ENCODE data around the gene SASH1. TPM values are rescaled to one million over a fixed set of nuclear protein-coding genes. Genes with fewer than 3 reads are reported as not detected.
A peak's percentile ranks its signal among the peaks of the same experiment; 100 is the strongest.

The SASH1 gene
- total and polyA plus RNA-seq, 9 donors = 31.7 to 67.0 (median 42.5) TPM

DNA sequence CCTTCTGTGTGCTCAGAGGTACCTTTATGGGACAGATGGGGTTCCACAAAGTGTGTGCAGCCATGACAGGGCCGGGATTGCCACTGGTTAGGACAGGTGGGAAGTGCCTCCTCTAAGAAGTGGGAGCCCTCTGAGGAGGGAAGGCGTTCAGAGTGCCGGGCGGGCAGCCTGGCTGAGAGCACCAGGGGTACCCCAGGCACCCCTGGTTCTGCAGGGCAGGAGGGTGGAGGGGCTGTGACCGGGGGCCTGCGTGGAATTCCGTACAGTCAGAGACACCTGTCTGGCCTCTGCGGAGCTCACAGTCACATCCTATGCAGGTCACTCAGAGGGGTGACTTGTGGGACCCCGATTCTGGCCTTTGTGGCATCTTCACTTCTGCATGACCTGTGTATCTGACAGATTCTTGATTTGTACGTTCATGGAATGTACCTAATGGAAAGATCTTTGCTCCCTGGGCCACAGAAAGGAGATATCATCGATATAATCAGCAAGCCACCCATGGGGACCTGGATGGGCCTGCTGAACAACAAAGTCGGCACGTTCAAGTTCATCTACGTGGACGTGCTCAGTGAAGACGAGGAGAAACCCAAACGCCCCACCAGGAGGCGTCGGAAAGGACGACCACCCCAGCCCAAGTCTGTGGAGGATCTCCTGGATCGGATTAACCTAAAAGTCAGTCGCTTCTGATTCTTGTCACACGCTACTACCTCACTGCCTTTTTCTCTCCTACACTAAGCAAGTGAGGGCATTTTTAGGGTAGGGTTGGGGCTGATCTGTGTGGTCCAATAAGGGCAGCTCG, 190.9 kb downstream of the SASH1 start:
- peaks cover 6% of the 10 kb centered on the region for H3K4me1 ChIP-seq (ENCODE audit: control insufficient read depth, insufficient read depth, low read length)
- DNase-seq = no peak
- no peak overlapping the region for H3K27ac ChIP-seq (ENCODE audit: low read length)
- no peaks in the 10 kb centered on the region for H3K9me3 ChIP-seq (replicated peaks; ENCODE audit: control insufficient read depth, low read depth, low read length)
- WGBS (ENCODE audit: insufficient coverage) = 85% methylated on average over 16 of the region's 24 CpGs
- peaks cover 73% of the 10 kb centered on the region for H3K36me3 ChIP-seq (ENCODE audit: control insufficient read depth, insufficient read depth, low read length)
- no peaks in the 10 kb centered on the region for H3K27me3 ChIP-seq (ENCODE audit: control insufficient read depth, insufficient read depth, low read length)
- H3K4me3 ChIP-seq (ENCODE audit: low read length) = no peak overlapping the region

DNA sequence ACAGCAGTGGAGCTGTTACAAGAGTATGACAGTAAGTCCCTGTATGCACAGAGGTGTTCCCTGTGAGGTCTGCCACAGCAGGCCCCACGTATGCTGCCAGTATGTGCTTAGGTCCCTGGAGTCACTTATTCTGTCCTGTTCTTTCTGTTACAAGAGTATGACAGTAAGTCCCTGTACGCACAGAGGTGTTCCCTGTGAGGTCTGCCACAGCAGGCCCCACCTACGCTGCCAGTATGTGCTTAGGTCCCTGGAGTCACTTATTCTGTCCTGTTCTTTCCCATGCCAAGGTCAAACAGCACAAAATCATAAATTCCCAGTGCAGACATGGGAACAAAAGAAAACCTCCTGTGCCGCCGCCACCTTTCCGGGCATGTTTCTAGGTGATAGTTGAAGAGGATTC, 192.2 kb downstream of the SASH1 start:
- peaks cover 74% of the 10 kb centered on the region for H3K36me3 ChIP-seq (ENCODE audit: control insufficient read depth, insufficient read depth, low read length)
- WGBS (ENCODE audit: insufficient coverage) = 80% methylated on average over 2 of the region's 6 CpGs
- no peak overlapping the region for H3K27ac ChIP-seq (ENCODE audit: low read length)
- DNase-seq = no peak
- H3K4me1 ChIP-seq (ENCODE audit: control insufficient read depth, insufficient read depth, low read length) = peaks cover 8% of the 10 kb centered on the region
- H3K27me3 ChIP-seq (ENCODE audit: control insufficient read depth, insufficient read depth, low read length) = no peaks in the 10 kb centered on the region
- H3K9me3 ChIP-seq (replicated peaks; ENCODE audit: control insufficient read depth, low read depth, low read length) = no peaks in the 10 kb centered on the region
- H3K4me3 ChIP-seq (ENCODE audit: low read length) = no peak overlapping the region

DNA sequence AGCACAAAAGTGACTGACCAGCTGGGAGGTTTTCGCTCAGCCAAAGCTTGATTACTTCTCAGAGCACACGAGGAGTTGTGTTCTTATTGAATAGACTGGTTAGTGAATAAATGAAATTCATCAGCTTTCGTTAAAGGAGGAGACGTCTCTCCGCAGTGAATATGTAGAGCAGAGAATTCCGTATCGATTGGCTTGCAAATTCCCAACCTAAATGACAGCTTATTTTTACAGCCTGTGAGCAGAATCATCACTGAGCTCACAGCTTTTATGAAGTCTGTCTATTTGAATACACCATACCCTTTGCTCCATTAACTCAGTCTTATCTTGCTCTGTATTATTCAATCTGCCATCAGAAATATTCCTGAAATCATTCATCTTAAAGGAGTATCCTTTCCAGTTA, 192.7 kb downstream of the SASH1 start:
- Histone ChIP-seq H3K4me3 (ENCODE audit: low read length) (no peak overlapping the region), H3K4me1 (ENCODE audit: control insufficient read depth, insufficient read depth, low read length) (peaks cover 7% of the 10 kb centered on the region)
- WGBS (ENCODE audit: insufficient coverage) = 75% methylated on average over 4 of the region's 7 CpGs

DNA sequence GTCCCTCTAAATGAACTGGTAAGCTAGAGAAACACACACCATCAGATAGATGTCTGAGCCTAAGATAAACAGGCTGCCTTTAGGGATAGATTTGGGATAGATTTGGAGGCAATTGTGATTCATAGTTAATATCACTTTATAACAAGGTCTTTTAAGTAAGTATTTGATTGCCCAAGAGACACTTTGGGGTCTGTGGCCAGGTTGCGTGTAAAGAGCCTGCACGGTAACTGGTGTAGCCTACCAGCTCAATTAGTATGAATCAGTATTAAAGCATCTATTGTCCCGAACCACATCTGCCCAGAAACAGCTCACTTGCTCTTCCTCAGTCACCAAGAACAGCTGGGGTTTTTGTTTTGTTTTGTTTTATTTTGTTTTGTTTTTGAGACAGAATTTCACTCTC, 193.3 kb downstream of the SASH1 start:
- no CpG with 5 or more reads among the region's 3 CpGs for WGBS (ENCODE audit: insufficient coverage)

More for the DNA sequence above, 192.7 kb downstream of the SASH1 start:
- no peaks in the 10 kb centered on the region for H3K27me3 ChIP-seq (ENCODE audit: control insufficient read depth, insufficient read depth, low read length)
- no peak overlapping the region for H3K27ac ChIP-seq (ENCODE audit: low read length)
- no peaks in the 10 kb centered on the region for H3K9me3 ChIP-seq (replicated peaks; ENCODE audit: control insufficient read depth, low read depth, low read length)
- DNase-seq = no peak
- peaks cover 79% of the 10 kb centered on the region for H3K36me3 ChIP-seq (ENCODE audit: control insufficient read depth, insufficient read depth, low read length)

DNA sequence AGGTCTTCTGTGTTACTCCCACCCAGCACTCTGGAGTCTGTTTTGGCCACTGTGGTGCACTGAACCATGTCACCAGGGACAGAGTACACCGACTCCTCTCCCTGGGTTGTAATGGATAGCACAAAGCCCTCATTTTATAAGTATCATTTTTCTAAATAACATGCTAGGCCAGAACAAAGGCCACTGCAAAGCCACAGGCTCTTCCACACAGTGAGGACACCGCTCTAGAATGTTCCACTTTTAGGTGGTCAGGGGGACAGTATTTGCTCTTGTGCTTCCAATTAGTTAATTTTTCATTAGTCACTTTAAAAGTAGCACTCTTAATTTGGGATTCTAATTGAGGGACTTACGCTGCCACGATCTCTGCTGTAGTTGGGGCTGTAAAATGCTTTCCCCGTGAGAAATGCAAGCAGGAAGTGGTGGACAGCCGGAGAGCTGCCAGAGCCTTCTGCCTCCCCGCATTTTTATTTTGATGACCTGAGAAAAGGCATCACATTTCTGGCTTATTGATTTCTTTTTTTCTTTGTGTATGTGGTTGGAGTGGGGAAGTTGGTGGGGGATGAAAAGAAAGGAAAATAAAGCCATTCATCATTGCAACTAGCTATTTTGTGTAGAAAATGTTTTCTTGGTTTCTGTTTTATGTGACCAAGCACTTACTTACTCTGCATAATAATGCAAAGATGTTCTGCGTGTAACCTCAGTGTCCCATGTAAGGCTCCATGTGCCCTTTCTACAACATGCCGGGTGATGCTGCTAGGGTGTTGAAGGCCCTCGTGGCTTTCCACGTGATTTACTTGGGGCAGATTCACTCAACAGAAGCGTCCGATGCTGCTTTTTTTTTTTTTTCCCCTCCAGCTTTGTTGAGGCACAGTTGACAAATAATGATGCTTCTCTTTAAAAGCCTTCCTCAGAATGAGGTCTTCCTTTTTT, 195.9 kb downstream of the SASH1 start:
- Histone ChIP-seq H3K27ac (ENCODE audit: low read length) (peak overlapping the region; percentile 26), H3K27me3 (ENCODE audit: control insufficient read depth, insufficient read depth, low read length) (no peaks in the 10 kb centered on the region), H3K36me3 (ENCODE audit: control insufficient read depth, insufficient read depth, low read length) (peaks cover 76% of the 10 kb centered on the region), H3K4me1 (ENCODE audit: control insufficient read depth, insufficient read depth, low read length) (peaks cover 5% of the 10 kb centered on the region), H3K9me3 (replicated peaks; ENCODE audit: control insufficient read depth, low read depth, low read length) (no peaks in the 10 kb centered on the region), H3K4me3 (ENCODE audit: low read length) (no peak overlapping the region)
- no peak for DNase-seq
- 21% methylated on average over 4 of the region's 13 CpGs for WGBS (ENCODE audit: insufficient coverage)

More for the DNA sequence above, 193.3 kb downstream of the SASH1 start:
- H3K4me3 ChIP-seq (ENCODE audit: low read length) = no peak overlapping the region
- H3K27ac ChIP-seq (ENCODE audit: low read length) = no peak overlapping the region
- no peaks in the 10 kb centered on the region for H3K9me3 ChIP-seq (replicated peaks; ENCODE audit: control insufficient read depth, low read depth, low read length)
- DNase-seq = no peak
- H3K4me1 ChIP-seq (ENCODE audit: control insufficient read depth, insufficient read depth, low read length) = peaks cover 5% of the 10 kb centered on the region
- peaks cover 85% of the 10 kb centered on the region for H3K36me3 ChIP-seq (ENCODE audit: control insufficient read depth, insufficient read depth, low read length)
- no peaks in the 10 kb centered on the region for H3K27me3 ChIP-seq (ENCODE audit: control insufficient read depth, insufficient read depth, low read length)

DNA sequence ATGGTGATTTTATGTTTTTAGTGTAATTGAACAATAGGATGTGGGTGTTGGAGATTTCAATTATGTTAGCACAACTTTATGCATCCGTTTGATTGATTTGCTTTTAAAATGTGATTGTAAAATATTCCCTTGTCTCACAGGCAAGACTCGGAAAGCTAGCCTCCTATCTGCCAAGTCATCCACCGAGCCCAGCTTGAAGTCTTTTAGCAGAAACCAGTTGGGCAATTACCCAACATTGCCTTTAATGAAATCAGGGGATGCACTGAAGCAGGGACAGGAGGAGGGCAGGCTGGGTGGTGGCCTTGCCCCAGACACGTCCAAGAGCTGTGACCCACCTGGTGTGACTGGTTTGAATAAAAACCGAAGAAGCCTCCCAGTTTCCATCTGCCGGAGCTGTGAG, 200.9 kb downstream of the SASH1 start:
- H3K4me1 ChIP-seq (ENCODE audit: control insufficient read depth, insufficient read depth, low read length) = peaks cover 4% of the 10 kb centered on the region
- H3K9me3 ChIP-seq (replicated peaks; ENCODE audit: control insufficient read depth, low read depth, low read length) = no peaks in the 10 kb centered on the region
- peak; percentile 48 for DNase-seq
- no peak overlapping the region for H3K4me3 ChIP-seq (ENCODE audit: low read length)
- H3K27ac ChIP-seq (ENCODE audit: low read length) = no peak overlapping the region
- H3K27me3 ChIP-seq (ENCODE audit: control insufficient read depth, insufficient read depth, low read length) = no peaks in the 10 kb centered on the region
- WGBS (ENCODE audit: insufficient coverage) = 69% methylated on average over 3 of the region's 6 CpGs
- peaks cover 73% of the 10 kb centered on the region for H3K36me3 ChIP-seq (ENCODE audit: control insufficient read depth, insufficient read depth, low read length)

DNA sequence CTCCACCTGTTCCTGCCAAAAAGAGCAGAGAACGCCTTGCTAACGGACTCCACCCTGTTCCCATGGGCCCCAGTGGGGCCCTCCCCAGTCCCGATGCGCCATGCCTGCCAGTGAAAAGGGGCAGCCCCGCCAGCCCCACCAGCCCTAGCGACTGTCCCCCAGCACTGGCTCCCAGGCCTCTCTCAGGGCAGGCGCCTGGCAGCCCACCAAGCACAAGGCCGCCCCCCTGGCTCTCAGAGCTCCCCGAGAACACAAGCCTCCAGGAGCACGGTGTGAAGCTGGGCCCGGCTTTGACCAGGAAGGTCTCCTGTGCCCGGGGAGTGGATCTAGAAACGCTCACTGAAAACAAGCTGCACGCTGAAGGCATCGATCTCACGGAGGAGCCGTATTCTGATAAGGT, 201.8 kb downstream of the SASH1 start:
- DNase-seq = no peak
- Histone ChIP-seq H3K27me3 (ENCODE audit: control insufficient read depth, insufficient read depth, low read length) (no peaks in the 10 kb centered on the region), H3K4me3 (ENCODE audit: low read length) (no peak overlapping the region), H3K9me3 (replicated peaks; ENCODE audit: control insufficient read depth, low read depth, low read length) (no peaks in the 10 kb centered on the region), H3K36me3 (ENCODE audit: control insufficient read depth, insufficient read depth, low read length) (peaks cover 74% of the 10 kb centered on the region), H3K4me1 (ENCODE audit: control insufficient read depth, insufficient read depth, low read length) (peaks cover 3% of the 10 kb centered on the region), H3K27ac (ENCODE audit: low read length) (no peak overlapping the region)
- WGBS (ENCODE audit: insufficient coverage) = 94% methylated on average over 16 of the region's 17 CpGs

DNA sequence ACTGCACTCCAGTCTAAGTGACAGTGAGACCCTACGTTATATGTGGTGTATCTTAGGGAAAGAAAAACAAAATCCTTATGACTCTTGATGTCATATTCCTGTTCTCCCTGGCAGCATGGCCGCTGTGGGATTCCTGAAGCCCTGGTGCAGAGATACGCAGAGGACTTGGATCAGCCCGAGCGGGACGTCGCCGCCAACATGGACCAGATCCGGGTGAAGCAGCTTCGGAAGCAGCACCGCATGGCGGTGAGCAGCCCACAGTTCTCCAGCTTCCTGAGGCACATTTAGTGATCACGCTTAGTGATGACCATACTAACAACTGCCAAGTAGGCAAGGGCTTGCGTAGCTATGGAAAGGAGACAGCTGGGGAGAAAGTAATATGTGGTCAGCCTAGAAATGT, 203.3 kb downstream of the SASH1 start:
- Histone ChIP-seq H3K4me1 (ENCODE audit: control insufficient read depth, insufficient read depth, low read length) (peaks cover 3% of the 10 kb centered on the region), H3K27ac (ENCODE audit: low read length) (no peak overlapping the region), H3K4me3 (ENCODE audit: low read length) (no peak overlapping the region), H3K9me3 (replicated peaks; ENCODE audit: control insufficient read depth, low read depth, low read length) (no peaks in the 10 kb centered on the region), H3K27me3 (ENCODE audit: control insufficient read depth, insufficient read depth, low read length) (no peaks in the 10 kb centered on the region), H3K36me3 (ENCODE audit: control insufficient read depth, insufficient read depth, low read length) (peaks cover 65% of the 10 kb centered on the region)
- DNase-seq = no peak
- 90% methylated on average over 11 of the region's 14 CpGs for WGBS (ENCODE audit: insufficient coverage)

DNA sequence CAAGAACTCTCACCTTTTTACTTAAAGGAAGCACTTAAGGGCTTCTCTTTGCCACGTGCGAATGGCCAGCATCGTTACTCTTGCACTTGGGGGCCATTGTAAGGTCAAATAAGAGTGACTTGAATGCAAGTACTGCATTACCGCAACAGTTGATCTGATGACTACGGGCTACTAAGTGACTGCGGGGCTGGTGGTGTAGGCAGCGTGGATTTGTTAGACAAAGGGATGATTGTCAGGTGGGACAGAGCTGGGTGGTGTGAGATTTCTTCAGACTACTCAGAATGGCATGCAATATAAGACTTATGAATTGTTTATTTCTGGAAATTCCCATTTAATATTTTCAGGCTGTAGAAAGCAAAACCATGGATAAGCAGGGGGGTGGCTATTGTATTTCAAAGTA, 204.5 kb downstream of the SASH1 start:
- H3K4me3 ChIP-seq (ENCODE audit: low read length) = no peak overlapping the region
- H3K9me3 ChIP-seq (replicated peaks; ENCODE audit: control insufficient read depth, low read depth, low read length) = no peaks in the 10 kb centered on the region
- peaks cover 3% of the 10 kb centered on the region for H3K4me1 ChIP-seq (ENCODE audit: control insufficient read depth, insufficient read depth, low read length)
- no peak for DNase-seq
- no peak overlapping the region for H3K27ac ChIP-seq (ENCODE audit: low read length)
- 92% methylated on average over 3 of the region's 7 CpGs for WGBS (ENCODE audit: insufficient coverage)
- H3K36me3 ChIP-seq (ENCODE audit: control insufficient read depth, insufficient read depth, low read length) = peaks cover 63% of the 10 kb centered on the region
- no peaks in the 10 kb centered on the region for H3K27me3 ChIP-seq (ENCODE audit: control insufficient read depth, insufficient read depth, low read length)

DNA sequence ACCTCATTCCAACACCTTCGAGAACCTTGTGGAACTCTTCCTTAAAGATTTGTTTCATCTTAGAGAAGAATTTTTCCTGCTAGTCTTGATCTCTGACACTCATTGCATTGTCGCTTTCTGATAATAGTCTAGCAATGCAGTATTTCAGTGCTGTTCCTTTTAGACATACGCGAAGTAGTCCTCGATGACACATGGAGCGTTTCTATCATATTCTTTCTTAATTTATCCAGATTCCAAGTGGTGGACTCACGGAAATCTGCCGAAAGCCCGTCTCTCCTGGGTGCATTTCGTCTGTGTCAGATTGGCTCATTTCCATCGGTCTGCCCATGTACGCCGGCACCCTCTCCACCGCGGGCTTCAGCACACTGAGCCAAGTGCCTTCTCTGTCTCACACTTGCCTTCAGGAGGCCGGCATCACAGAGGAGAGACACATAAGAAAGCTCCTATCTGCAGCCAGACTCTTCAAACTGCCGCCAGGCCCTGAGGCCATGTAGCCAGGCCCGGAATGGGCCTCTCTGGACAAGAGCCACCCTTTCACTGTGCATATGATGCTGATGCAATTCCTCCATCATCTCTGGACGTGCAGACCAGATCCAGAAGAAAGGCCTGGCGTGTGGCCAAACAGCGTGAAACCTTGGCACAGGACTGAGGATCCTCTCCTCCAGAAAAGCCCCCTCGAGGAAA, 205.6 kb downstream of the SASH1 start:
- Histone ChIP-seq H3K27me3 (ENCODE audit: control insufficient read depth, insufficient read depth, low read length) (no peaks in the 10 kb centered on the region), H3K9me3 (replicated peaks; ENCODE audit: control insufficient read depth, low read depth, low read length) (no peaks in the 10 kb centered on the region), H3K27ac (ENCODE audit: low read length) (no peak overlapping the region), H3K4me3 (ENCODE audit: low read length) (no peak overlapping the region), H3K36me3 (ENCODE audit: control insufficient read depth, insufficient read depth, low read length) (peaks cover 58% of the 10 kb centered on the region), H3K4me1 (ENCODE audit: control insufficient read depth, insufficient read depth, low read length) (peaks cover 3% of the 10 kb centered on the region)
- 58% methylated on average over 19 of the region's 22 CpGs for WGBS (ENCODE audit: insufficient coverage)
- DNase-seq = peak; percentile 77
